Measurements from ENCODE around the gene NPSR1.
"Not testable (repeated sequence)": the region's sequence is repeated elsewhere in the genome, so short reads cannot be mapped to it uniquely, and the experiment has no call there.

The NPSR1 gene

DNA sequence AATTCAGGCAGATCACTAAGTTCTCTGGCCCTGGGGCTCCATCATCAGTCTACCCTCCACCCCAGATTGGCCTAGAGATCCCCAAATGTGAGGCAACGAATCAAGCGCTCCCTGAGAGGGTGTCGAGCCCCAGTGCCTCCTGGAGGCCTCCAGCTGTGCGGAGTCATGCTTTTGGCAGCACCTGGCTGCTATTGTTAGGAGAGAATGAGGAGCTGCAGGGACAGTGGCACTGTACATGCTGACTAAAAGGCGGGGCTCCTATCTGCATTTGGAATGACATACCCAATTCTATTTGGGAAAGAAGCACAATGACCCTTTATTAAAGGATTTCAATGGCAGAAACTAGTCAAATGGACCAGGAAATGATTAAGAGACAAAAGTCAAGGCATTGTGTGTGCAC, 217.5 kb downstream of the NPSR1 start:
- no peaks in the 10 kb centered on the region for H3K36me3 ChIP-seq (ENCODE audit: control insufficient read depth, insufficient read depth, low read length)
- TF ChIP-seq, protein P1, sequence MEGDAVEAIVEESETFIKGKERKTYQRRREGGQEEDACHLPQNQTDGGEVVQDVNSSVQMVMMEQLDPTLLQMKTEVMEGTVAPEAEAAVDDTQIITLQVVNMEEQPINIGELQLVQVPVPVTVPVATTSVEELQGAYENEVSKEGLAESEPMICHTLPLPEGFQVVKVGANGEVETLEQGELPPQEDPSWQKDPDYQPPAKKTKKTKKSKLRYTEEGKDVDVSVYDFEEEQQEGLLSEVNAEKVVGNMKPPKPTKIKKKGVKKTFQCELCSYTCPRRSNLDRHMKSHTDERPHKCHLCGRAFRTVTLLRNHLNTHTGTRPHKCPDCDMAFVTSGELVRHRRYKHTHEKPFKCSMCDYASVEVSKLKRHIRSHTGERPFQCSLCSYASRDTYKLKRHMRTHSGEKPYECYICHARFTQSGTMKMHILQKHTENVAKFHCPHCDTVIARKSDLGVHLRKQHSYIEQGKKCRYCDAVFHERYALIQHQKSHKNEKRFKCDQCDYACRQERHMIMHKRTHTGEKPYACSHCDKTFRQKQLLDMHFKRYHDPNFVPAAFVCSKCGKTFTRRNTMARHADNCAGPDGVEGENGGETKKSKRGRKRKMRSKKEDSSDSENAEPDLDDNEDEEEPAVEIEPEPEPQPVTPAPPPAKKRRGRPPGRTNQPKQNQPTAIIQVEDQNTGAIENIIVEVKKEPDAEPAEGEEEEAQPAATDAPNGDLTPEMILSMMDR (IDR thresholded peaks at IDR 0.05; ENCODE audit: insufficient read depth, low read length, poor library complexity, severe bottlenecking), result no peak
- no peaks in the 10 kb centered on the region for H3K27me3 ChIP-seq (replicated peaks; ENCODE audit: control insufficient read depth, insufficient read depth, low read length)
- DNase-seq (ENCODE audit: extremely low read depth, insufficient read length), result no peak
- H3K4me3 ChIP-seq (replicated peaks; ENCODE audit: low read depth, low read length), result no peak overlapping the region

DNA sequence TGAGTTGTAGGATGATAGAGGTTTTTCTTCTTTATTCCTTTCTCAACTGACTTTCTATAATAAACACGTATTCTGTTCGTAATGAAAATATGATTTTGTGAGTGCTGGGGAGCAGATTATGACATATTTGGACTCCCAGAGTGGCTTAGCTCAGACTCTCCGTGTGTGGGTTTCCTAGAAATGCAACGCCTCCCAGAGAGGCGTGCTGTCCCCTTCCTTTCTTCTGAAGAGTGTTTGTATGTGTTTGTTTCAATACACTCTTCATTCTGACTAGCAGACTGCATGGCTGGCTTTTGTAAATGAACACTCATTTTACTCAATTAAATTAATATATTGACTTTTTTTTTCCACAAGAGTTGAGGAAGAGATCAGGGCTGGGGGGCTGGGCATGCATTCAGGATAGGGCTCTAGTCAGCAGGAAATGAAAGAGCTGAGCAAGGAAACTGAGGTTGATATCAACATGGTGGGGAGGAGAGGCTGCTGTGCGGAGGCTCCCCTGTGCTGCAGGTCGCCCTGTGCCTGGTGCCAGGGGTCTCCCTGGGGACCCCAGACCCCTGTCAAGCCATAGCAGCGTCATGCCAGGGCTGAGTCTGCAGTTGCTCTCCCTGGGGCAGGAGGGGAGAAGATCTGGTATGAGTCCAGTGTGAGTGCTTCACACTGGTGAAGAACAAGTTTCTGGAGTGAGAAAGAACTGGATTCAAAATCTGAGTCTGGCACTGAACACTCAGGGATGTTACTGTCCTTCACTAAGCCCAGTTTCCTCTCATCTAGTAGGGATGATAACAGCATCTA, 221.1 kb downstream of the NPSR1 start:
- DNase-seq (ENCODE audit: extremely low read depth, insufficient read length); H3K27me3 ChIP-seq (replicated peaks; ENCODE audit: control insufficient read depth, insufficient read depth, low read length): not testable (repeated sequence)

DNA sequence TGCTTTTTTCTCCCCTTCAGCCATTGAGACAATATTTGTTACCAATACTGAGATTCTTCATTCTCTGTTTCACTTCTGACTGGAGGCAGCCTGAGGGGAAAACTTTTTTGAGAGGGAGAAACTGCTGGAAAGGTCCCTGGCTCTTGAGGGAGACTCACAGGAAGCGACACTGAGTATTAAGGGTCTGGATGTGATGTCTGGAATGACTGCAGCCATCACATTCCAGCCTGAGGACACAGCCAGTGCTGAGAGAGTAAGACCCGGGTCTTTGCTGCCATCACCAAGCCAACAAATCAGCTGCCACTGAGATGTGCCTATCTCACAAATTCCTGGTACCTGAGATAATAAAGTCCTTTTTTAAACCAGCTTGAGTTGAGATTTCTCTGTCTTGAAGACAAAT, 221.9 kb downstream of the NPSR1 start:
- no peak for DNase-seq (ENCODE audit: extremely low read depth, insufficient read length)
- TF ChIP-seq, protein P1 (IDR thresholded peaks at IDR 0.05; ENCODE audit: insufficient read depth, low read length, poor library complexity, severe bottlenecking), result no peak
- H3K36me3 ChIP-seq (ENCODE audit: control insufficient read depth, insufficient read depth, low read length), result no peaks in the 10 kb centered on the region
- no peaks in the 10 kb centered on the region for H3K27me3 ChIP-seq (replicated peaks; ENCODE audit: control insufficient read depth, insufficient read depth, low read length)
- H3K4me3 ChIP-seq (replicated peaks; ENCODE audit: low read depth, low read length), result no peak overlapping the region

More for the DNA sequence above, 221.1 kb downstream of the NPSR1 start:
- not testable (repeated sequence) for H3K36me3 ChIP-seq (ENCODE audit: control insufficient read depth, insufficient read depth, low read length); H3K4me3 ChIP-seq (replicated peaks; ENCODE audit: low read depth, low read length)

DNA sequence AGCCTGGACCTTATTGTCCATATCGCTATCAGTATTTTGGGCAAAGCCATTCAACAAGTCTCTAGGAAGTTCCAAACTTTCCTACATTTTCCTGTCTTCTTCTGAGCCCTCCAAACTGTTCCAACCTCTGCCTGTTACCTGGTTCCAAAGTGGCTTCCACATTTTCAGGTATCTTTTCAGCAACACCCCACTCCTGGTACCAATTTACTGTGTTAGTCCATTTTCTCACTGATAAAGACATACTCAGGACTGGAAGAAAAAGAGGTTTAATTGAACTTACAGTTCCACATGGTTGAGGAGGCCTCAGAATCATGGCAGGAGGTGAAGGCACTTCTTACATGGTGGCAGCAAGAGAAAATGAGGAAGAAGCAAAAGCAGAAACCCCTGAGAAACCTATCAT, 225.8 kb downstream of the NPSR1 start:
- H3K4me3 ChIP-seq (replicated peaks; ENCODE audit: low read depth, low read length); H3K27me3 ChIP-seq (replicated peaks; ENCODE audit: control insufficient read depth, insufficient read depth, low read length); H3K36me3 ChIP-seq (ENCODE audit: control insufficient read depth, insufficient read depth, low read length); DNase-seq (ENCODE audit: extremely low read depth, insufficient read length): not testable (repeated sequence)

DNA sequence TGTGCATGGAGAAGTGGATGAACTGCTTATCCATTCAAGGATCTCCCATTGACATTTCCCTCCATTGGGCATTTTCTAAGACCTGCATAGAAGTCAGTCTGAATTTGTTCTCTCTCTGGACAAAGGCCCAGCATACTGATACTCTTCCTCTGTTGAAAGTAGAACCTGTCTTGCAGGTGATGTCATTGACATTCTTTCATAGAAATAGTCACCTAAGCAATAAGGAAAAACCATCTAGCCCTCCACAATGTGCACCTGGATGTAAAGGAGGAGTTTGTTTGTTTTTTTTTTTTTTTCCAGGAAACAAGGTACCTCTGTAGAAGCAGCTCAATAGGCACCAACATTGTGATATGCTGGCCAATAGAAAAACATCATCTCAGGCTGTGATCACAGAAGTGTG, 228.8 kb downstream of the NPSR1 start:
- Histone ChIP-seq H3K4me3 (replicated peaks; ENCODE audit: low read depth, low read length) (no peak overlapping the region), H3K27me3 (replicated peaks; ENCODE audit: control insufficient read depth, insufficient read depth, low read length) (no peaks in the 10 kb centered on the region), H3K36me3 (ENCODE audit: control insufficient read depth, insufficient read depth, low read length) (no peaks in the 10 kb centered on the region)
- TF ChIP-seq, protein P1 (IDR thresholded peaks at IDR 0.05; ENCODE audit: insufficient read depth, low read length, poor library complexity, severe bottlenecking), result no peak
- no peak for DNase-seq (ENCODE audit: extremely low read depth, insufficient read length)

DNA sequence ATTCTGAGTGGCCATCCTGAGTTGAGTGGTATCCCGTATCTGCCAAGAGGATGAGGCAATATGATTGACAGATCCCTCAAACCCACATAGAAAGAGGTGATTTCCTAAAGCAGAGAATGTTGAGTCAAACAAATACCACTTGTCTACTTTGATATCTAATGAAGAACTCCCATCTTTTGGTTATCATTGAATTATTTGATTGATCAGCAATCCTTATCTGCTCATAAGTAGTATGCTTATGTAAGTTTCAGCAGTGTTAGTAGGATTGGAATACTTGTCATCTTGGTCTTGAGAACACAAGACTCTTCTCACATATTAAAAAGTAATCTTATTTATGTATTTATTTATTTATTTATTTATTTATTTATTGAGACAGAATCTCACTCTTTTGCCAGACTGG, 231.9 kb downstream of the NPSR1 start:
- DNase-seq (ENCODE audit: extremely low read depth, insufficient read length), result no peak
- TF ChIP-seq, protein P1 (IDR thresholded peaks at IDR 0.05; ENCODE audit: insufficient read depth, low read length, poor library complexity, severe bottlenecking), result no peak

DNA sequence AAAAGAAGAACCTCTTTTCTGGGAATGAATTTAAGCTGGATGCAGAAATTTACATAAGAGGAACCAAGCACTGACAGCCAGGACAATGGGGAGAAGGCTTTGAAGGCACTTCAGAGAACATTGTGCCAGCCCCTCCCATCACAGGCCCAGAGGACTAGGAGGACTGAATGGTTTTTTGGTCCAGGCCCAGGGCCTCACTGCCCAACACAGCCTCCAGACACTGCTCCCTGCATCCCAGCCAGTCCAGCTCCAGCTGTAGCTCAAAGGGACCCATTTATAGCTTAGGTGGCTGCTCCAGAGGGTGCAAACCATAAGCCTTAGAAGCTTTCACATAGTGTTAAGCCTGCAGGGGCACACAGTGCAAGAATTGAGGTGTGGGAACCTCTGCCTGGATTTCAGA, 237.2 kb downstream of the NPSR1 start:
- H3K27me3 ChIP-seq (replicated peaks; ENCODE audit: control insufficient read depth, insufficient read depth, low read length), result no peaks in the 10 kb centered on the region
- no peak overlapping the region for H3K4me3 ChIP-seq (replicated peaks; ENCODE audit: low read depth, low read length)
- TF ChIP-seq, protein P1 (IDR thresholded peaks at IDR 0.05; ENCODE audit: insufficient read depth, low read length, poor library complexity, severe bottlenecking), result no peak
- no peaks in the 10 kb centered on the region for H3K36me3 ChIP-seq (ENCODE audit: control insufficient read depth, insufficient read depth, low read length)
- no peak for DNase-seq (ENCODE audit: extremely low read depth, insufficient read length)

More for the DNA sequence above, 231.9 kb downstream of the NPSR1 start:
- Histone ChIP-seq H3K36me3 (ENCODE audit: control insufficient read depth, insufficient read depth, low read length) (no peaks in the 10 kb centered on the region), H3K4me3 (replicated peaks; ENCODE audit: low read depth, low read length) (no peak overlapping the region), H3K27me3 (replicated peaks; ENCODE audit: control insufficient read depth, insufficient read depth, low read length) (no peaks in the 10 kb centered on the region)
